ENCODE measurements around the gene MTARC1.

The MTARC1 gene

DNA sequence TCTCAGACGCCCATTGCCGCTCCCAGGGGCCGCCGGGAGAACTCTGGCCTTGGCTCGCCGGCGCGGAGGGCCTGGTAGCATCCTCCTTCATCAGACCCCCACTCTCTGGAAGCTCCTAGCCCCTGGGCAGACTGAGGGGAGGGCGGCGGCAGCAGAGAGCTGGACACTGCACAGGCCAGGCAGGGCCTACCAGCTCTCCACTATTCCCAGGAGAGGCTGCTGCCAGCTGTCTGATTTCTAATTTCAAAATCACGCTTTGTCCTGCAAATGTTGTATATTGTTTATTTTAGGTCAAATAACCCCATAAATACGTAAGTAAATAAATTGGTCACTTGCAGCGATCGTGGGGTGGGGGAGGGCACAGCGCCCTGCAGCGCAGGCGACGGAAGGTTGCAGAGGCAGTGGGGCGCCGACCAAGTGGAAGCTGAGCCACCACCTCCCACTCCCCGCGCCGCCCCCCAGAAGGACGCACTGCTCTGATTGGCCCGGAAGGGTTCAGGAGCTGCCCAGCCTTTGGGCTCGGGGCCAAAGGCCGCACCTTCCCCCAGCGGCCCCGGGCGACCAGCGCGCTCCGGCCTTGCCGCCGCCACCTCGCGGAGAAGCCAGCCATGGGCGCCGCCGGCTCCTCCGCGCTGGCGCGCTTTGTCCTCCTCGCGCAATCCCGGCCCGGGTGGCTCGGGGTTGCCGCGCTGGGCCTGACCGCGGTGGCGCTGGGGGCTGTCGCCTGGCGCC, at the start of gene MTARC1:
Gene MTARC1, plus strand, starts transcription at position 577 of the 732 bp plus-strand sequence. Its CDS starts 32 bp downstream, at position 609.
- DNase-seq (ENCODE audit: low read depth, low spot score) = no peak

- DNase-seq (ENCODE audit: low read depth, low spot score) = no peak
Observed at GRCh38 chr1:220741349-220741748, 45.4 kb upstream of the MTARC1 start.

GRCh38 chr1:220741825-220742224, 44.9 kb upstream of the MTARC1 start:
- DNase-seq (ENCODE audit: low read depth, low spot score) = no peak

DNA sequence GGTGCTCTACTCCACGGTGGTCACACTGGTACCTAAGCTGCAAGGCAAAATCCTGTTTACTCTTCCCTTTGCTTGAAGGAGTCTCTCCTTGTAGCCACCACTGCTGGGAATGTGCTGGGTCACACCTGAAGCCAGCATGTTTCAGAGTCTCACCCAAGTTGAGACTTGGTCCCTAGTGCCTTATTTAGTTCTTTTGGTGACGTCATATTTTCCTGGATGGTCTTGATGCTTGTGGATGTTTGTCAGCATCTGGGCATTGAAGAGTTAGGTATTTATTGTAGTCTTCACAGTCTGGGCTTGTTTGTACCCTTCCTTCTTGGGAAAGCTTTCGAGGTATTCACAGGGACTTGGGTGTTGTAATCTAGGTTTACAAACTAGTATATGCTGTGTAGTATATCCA, 44.2 kb upstream of the MTARC1 start:
- no peak for DNase-seq (ENCODE audit: low read depth, low spot score)

- no peak for DNase-seq (ENCODE audit: low read depth, low spot score)
Observed at GRCh38 chr1:220746851-220747250, 39.9 kb upstream of the MTARC1 start.

- DNase-seq (ENCODE audit: low read depth, low spot score) = no peak
Observed at GRCh38 chr1:220747437-220748088, 39.1 kb upstream of the MTARC1 start.

- DNase-seq (ENCODE audit: low read depth, low spot score) = no peak
Observed at GRCh38 chr1:220748089-220748934, 38.4 kb upstream of the MTARC1 start, which contains the start of gene MTARC2. Gene MTARC2, plus strand, starts transcription at chr1:220748322. Its CDS starts 210 bp downstream, at chr1:220748532.

GRCh38 chr1:220748936-220749335, 37.8 kb upstream of the MTARC1 start:
- no peak for DNase-seq (ENCODE audit: low read depth, low spot score)

DNA sequence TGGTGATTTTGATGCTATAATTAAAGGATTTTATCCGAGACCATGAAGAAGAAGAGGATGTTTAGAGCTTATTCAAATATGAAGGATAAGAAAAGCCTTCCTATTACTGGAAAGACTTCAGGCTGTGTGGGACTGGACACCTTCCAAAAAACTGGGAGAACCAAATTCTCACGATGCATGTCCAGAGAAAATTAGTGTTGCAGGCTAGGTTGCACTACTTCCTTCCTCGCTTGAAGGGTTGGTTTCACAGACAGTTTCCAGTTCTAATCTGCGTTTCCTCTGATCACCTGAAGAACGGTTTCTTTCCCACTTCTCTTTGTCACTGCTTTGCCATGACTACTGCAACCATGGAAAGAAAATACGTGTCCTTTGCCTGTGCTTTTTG, 36.6 kb upstream of the MTARC1 start:
- no peak for DNase-seq (ENCODE audit: low read depth, low spot score)

GRCh38 chr1:220751111-220751510, 35.6 kb upstream of the MTARC1 start:
- DNase-seq (ENCODE audit: low read depth, low spot score) = no peak

DNA sequence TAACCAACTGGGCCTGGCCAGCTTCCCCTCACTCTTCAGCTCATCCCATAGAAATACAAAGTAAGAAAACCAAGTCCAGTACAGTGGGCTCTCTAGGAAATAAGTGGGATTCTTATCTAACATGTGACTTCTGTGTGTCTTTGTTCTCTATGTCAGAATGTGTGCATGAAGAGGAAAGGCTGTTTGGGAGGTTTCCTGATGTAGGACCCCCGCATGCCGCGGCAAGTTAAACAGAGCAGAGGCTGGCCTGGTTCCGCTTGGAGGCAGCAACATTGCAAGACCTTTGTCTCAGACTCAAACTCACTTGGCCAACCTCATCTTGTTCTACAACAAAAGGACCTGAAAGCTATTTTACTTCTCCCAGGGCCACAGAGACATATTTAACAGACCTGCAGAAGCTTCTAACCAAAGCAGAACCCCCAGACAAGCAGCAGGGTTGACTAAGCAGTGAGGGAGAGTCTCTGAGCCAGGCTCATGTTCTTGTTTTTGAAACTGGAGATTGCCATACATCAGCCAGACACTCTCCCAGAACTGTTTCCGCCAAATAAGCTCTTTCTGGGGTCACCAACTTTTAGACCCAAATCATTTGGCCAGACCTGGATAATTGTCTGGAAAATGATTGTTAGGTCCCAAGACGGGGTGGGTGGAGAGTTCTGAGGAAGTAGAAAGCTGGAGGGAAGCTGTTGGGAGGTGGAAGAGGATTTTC, 32.3 kb upstream of the MTARC1 start:
- no peak for DNase-seq (ENCODE audit: low read depth, low spot score)

DNA sequence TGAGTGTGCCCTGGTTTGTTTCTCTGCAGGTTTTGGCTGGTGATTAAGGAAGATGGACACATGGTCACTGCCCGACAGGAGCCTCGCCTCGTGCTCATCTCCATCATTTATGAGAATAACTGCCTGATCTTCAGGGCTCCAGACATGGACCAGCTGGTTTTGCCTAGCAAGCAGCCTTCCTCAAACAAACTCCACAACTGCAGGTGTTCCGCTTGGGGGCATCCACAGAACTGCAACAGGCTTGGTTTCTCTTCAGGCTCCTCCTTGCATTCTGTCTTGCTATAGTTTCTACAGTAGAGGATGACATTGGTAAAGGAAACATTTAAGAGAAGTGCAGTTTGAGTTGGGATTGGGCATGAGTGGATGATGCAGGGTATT, 31.8 kb upstream of the MTARC1 start:
- DNase-seq (ENCODE audit: low read depth, low spot score) = no peak

GRCh38 chr1:220755309-220755708, 31.4 kb upstream of the MTARC1 start:
- DNase-seq (ENCODE audit: low read depth, low spot score) = no peak

- DNase-seq (ENCODE audit: low read depth, low spot score) = no peak
Observed at GRCh38 chr1:220757441-220757840, 29.3 kb upstream of the MTARC1 start.

GRCh38 chr1:220759147-220759546, 27.6 kb upstream of the MTARC1 start:
- DNase-seq (ENCODE audit: low read depth, low spot score) = no peak

DNA sequence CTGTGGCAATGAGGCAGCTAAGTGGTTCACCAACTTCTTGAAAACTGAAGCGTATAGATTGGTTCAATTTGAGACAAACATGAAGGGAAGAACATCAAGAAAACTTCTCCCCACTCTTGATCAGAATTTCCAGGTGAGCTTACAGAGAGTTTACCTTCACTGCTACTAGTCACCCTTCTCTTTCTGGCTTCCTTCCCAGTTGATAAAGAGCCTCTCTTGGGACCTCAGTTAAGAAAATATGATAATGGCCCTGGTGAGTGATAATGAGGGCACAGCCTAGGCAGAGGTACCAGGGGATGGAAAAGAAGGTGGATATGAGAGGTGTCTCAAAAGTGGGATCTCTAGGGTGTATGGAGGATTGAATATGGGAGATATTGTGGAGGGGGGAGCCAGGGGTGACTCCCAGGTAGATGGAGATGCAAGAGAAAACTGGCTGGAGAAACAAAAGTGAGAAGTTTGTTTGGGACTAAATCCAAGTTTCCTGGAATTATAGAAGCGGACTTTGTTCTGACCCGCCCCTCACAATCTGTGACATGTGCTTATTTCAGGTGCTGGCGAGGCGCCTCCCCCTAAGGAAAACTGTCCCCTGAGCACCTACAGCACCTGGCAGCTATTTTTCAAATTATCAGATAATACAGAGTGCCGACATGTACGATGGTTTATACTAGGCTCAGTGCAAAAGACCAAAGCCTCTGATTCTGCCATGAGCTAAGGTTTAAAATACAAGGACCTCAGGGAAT, 24.9 kb upstream of the MTARC1 start:
- no peak for DNase-seq (ENCODE audit: low read depth, low spot score)

GRCh38 chr1:220764757-220765156, 22.0 kb upstream of the MTARC1 start:
- DNase-seq (ENCODE audit: low read depth, low spot score) = no peak

- no peak for DNase-seq (ENCODE audit: low read depth, low spot score)
Observed at GRCh38 chr1:220767312-220768125, 19.2 kb upstream of the MTARC1 start.

DNA sequence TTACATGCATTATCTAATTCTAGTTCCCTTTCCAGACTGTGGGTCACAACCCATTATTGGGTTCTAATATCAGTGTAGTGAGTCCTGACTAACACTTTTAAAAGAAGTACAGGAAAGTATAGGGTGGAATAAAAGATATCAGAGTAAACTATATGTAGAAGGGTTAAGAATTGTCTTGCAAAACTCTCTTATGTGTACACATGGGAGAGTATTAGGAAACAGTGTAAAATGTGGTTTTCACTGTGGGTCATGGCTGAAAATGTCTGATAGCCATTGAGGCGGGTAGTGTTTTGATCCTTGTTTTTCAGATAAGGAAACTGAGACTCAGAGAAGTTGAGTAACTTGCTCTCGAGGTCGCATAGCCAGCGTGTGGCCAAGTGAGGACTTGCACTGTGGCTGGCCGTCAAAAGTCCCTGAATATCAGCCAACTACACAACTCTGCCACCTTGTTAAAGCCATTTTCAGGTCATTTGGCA, 18.5 kb upstream of the MTARC1 start:
- no peak for DNase-seq (ENCODE audit: low read depth, low spot score)

GRCh38 chr1:220769205-220769604, 17.5 kb upstream of the MTARC1 start:
- no peak for DNase-seq (ENCODE audit: low read depth, low spot score)

All from smooth muscle cell of the brain vasculature (primary cell).